ENCODE measurements around the gene DEFB118.
"Not testable (repeated sequence)": the region's sequence is repeated elsewhere in the genome, so short reads cannot be mapped to it uniquely, and the experiment has no call there.

DEFB118 gene

DNA sequence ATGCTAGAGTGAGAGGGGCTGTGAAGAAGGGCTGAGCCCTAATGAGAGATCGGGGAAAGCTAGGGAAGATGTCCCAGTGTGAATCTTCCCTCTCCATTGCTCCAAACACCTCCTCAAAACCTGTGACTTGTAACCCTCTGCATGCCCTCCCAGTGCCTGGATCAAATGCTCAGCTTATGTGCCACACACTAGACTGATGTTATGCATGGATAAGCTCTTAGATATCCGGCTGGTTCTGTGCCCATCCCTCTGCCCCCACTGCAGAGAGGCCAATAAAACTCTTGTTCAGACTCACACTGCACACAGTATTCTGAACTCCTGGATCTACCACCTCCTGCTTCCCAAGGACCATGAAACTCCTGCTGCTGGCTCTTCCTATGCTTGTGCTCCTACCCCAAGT lies at the start of gene DEFB118:
Gene DEFB118 (plus strand): TSS at position 301 of the 400 bp plus-strand sequence. CDS start 50 bp downstream, at position 351.
- no peak for DNase-seq

- no peak for DNase-seq
Measured at GRCh38 chr20:31322504-31322903, 45.9 kb upstream of the DEFB118 start.

GRCh38 chr20:31330893-31331292 lies 37.5 kb upstream of the DEFB118 start:
- DNase-seq = no peak

DNA sequence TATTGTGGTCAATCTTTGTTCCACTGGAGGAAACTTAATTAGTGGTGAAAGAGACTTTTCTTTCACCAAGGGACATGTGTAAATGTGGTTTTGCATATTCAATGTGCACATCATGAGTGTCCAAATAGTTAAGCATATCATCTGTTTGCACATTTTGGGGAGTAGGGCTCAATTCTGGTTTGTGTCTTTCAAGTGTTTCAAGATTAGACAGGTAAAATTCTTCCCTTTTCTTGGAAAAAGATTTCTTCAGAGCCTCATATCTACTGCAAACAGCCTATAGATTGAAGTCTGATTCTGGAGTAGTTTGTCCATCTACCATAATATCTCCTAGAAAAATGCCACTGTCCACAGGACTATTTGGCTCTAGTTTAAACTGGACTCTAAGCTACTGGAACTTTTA lies 26.9 kb upstream of the DEFB118 start:
- no peak for DNase-seq

DNA sequence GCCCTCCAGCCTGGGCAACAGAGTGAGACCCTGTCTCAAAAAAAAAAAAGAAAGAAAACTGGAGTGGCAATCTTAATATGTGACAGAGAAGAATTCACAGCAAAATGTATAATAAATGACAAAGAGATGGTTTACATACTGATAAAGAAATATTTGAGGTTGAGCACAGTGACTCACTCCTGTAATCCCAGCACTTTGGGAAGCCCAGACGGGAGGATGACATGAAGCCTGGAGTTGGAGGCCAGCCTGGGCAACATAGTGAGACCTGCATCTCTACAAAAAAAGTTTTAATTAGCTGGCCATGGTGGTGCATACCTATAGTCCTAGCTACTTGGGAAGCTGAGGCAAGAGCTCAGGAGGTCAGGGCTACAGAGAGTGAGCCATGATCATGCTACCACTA lies 12.4 kb upstream of the DEFB118 start:
- no peak for DNase-seq

DNA sequence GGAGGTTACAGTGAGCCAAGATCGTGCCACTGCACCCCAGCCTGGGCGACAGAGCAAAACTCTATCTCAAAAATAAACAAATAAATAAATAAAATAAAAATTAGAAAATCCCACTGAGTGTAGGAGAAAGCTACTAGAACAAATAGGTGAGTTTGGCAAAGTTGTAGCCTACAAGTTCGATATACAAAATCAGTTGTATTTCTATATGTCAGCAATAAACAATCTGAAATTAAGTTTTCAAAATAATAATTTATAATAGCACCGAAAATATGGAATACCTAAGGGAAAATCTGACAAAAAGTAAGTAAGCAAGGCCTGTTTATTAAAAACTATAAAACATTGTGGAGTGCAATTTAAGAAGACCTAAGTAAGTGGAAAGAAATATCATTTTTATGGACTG lies 5.1 kb upstream of the DEFB118 start:
- no peak for DNase-seq

DNA sequence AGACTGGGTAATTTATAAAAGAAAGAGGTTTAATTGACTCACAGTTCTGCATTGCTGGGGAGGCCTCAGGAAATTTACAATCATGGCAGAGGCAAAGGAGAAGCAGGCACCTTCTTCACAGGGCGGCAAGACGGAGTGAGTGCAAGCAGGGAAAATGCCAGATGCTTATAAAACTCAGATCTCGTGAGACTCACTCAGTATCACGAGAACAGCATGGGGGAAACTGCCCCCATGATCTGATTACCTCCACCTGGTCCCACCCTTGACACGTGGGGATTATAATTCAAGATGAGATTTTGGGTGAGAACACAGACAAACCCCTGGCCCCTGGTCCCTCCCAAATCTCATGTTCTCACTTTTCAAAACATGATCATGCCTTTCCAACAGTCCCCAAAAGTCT lies 4.1 kb upstream of the DEFB118 start:
- DNase-seq = not testable (repeated sequence)

DNA sequence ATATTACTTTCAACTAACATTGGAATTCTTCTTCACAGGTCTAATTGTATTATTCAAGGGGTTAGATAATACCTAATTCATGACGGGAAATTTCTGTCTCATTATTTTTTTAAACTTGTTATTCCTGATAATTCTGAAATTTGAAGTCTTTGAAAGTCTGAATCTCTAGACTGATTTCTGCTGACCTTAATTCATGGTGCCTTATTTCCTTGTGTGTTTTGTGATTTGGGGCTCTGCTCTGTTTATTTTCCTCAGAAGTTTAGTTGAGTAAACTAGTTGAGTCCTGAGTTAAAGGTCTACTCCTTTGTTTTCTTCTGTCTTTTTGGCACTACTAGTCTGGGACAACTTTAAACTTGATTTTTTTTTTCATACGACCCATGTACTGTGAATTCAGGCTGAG lies 5.9 kb downstream of the DEFB118 start:
- DNase-seq = no peak

- no peak for DNase-seq
Measured at GRCh38 chr20:31390490-31390889, 22.1 kb downstream of the DEFB118 start, which contains the start of gene DEFB119. TSS of gene DEFB119 (minus strand) at chr20:31390590. CDS start at chr20:31390483, 107 bp downstream.

GRCh38 chr20:31392836-31393235 lies 24.4 kb downstream of the DEFB118 start:
- no peak for DNase-seq

- no peak for DNase-seq
Measured at GRCh38 chr20:31394900-31395299, 26.5 kb downstream of the DEFB118 start.

GRCh38 chr20:31403886-31404285 lies 35.5 kb downstream of the DEFB118 start:
- no peak for DNase-seq

- DNase-seq = no peak
Measured at GRCh38 chr20:31406115-31406514, 37.7 kb downstream of the DEFB118 start, which contains the start of gene DEFB121. TSS of gene DEFB121 (minus strand) at chr20:31406215. CDS start at chr20:31406152, 63 bp downstream.

GRCh38 chr20:31410011-31410410 lies 41.6 kb downstream of the DEFB118 start:
- no peak for DNase-seq

DNA sequence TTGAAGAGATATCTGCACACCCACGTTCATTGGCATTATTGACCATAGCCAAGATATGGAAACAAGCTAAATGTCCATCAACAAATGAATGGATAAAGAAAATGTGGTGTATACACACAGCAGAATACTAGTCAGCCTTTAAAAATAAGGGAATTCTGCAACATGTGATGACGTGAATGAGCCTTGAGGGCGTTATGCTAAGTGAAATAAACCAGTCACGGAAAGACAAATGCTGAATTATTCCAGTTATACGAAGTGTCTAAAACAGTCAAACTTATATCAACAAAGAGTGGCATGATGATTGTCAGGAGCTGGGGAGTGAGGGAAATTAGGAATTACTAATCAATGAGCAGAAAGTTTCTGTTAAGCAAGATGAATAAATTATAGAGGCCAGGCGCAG lies 46.0 kb downstream of the DEFB118 start:
- no peak for DNase-seq

GRCh38 chr20:31415653-31416052 lies 47.3 kb downstream of the DEFB118 start:
- no peak for DNase-seq

DNA sequence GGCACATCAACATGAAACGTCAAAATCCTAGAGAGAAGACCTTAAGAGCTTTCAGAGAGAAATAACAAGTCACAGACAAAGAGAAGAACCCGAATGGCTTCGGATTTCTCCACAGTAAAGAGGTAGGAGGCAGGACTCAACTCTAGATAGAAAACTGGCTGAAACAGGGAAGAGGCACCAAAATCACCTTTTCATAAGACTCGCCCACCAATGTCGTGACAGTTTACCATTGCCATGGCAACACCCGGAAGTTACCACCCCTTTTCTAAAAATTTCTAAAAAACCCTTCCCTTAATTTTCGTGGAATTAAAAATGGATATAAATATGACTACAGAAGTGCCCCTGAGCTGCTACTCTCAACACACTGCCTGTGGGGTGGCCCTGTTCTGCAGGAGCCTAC lies 49.9 kb downstream of the DEFB118 start:
- no peak for DNase-seq
